RWPE1 (cell line): Measurements from ENCODE around the gene QRFP.

ENCODE experiments used
- CTCF ChIA-PET: fragments of 350-600 bp; sonication (Branson Sonifier 250); formaldehyde crosslinking; extraction: SDS; loops from one replicate; lab custom pipeline; 2021; lab: Yijun Ruan, JAX
- POLR2A ChIA-PET: fragments of 400-600 bp; formaldehyde crosslinking; extraction: SDS; loops from one replicate; lab custom pipeline; 2020; ENCODE audit warnings: antibody characterized with exemption; ENCODE audit not compliant: low non-redundant PET; lab: Yijun Ruan, JAX
- DNase-seq: peaks from one replicate; pipeline ENCODE4 v3.0.0; 2012; ENCODE audit warnings: low spot score
- H3K27ac ChIP-seq: fragments of 450-650 bp; 2 replicates; pipeline ENCODE4 v1.5.1; 2017
- TF ChIP-seq, protein P1 (sequence below): fragments of 450-650 bp; conservative IDR thresholded peaks from 2 replicates; pipeline ENCODE4 v1.5.1; 2017; ENCODE audit warnings: low read depth, mild to moderate bottlenecking

QRFP gene

DNA sequence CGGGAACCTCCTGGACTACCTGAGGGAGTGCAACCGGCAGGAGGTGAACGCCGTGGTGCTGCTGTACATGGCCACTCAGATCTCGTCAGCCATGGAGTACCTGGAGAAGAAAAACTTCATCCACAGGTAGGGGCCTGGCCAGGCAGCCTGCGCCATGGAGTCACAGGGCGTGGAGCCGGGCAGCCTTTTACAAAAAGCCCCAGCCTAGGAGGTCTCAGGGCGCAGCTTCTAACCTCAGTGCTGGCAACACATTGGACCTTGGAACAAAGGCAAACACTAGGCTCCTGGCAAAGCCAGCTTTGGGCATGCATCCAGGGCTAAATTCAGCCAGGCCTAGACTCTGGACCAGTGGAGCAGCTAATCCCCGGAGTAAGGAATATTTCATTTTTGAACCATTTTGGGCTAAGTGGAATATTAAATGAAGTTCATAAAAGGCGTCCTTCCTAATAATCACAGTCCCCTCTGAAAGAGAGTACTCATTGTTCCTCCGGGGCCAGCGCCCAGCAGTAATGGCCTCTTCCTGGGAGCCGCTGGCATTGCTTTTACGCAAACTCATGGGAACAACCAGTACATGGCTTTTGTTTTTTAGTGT is 23.6 kb downstream of the QRFP start:
- no peak for DNase-seq
- POLR2A ChIA-PET, result no interaction called here

DNA sequence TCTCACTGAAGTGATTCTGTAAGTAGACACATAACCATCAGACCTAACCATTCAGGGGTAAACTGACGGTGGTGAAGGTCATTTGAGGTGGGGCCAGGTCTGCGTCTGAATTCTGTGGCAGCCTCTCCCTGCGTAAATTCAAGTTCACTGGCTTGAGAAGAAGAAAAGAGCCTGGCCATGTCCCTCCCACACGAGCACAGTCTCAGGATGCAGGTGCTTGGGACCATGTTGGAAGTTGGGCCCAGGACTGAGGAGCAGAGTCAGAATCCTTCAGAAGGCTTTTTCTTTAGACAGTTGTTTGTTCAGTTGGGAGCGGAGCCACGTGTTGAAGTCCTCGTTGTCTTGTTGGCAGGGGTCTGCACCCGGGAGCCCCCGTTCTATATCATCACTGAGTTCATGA is 24.1 kb downstream of the QRFP start:
- ChIA-PET CTCF (interaction anchor here (0.9 kb wide), 1 partner anchor 8 kb away, joined by 3 read pairs; no protein-coding TSS in a partner anchor), POLR2A (no interaction called here)
- TF ChIP-seq, protein P1, sequence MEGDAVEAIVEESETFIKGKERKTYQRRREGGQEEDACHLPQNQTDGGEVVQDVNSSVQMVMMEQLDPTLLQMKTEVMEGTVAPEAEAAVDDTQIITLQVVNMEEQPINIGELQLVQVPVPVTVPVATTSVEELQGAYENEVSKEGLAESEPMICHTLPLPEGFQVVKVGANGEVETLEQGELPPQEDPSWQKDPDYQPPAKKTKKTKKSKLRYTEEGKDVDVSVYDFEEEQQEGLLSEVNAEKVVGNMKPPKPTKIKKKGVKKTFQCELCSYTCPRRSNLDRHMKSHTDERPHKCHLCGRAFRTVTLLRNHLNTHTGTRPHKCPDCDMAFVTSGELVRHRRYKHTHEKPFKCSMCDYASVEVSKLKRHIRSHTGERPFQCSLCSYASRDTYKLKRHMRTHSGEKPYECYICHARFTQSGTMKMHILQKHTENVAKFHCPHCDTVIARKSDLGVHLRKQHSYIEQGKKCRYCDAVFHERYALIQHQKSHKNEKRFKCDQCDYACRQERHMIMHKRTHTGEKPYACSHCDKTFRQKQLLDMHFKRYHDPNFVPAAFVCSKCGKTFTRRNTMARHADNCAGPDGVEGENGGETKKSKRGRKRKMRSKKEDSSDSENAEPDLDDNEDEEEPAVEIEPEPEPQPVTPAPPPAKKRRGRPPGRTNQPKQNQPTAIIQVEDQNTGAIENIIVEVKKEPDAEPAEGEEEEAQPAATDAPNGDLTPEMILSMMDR, result no peak
- DNase-seq, result no peak
- no peak overlapping the region for H3K27ac ChIP-seq

More for the DNA sequence above, 23.6 kb downstream of the QRFP start:
- CTCF ChIA-PET, result interaction anchor here (0.9 kb wide), 1 partner anchor 9 kb away, joined by 3 read pairs; no protein-coding TSS in a partner anchor
- TF ChIP-seq, protein P1, result no peak
- no peak overlapping the region for H3K27ac ChIP-seq

DNA sequence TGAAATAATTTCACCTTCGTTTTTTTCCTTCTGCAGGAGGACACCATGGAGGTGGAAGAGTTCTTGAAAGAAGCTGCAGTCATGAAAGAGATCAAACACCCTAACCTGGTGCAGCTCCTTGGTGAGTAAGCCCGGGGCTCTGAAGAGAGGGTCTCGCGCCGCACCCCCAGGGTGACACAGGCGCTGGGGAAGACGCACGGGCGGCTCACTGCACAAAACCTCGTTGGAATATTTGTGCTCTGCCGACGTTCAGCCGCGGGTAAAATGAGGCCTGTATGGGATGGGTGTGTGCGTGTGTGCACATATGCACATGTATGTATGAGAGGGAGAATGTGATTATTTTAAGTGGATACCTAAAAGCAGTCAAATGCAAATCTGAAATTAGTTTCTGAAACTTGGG is 24.5 kb downstream of the QRFP start:
- H3K27ac ChIP-seq, result no peak overlapping the region
- no peak for DNase-seq
- POLR2A ChIA-PET, result no interaction called here
- CTCF ChIA-PET, result interaction anchor here (0.8 kb wide), 1 partner anchor 69 kb away, joined by 3 read pairs; no protein-coding TSS in a partner anchor
- TF ChIP-seq, protein P1, result no peak

DNA sequence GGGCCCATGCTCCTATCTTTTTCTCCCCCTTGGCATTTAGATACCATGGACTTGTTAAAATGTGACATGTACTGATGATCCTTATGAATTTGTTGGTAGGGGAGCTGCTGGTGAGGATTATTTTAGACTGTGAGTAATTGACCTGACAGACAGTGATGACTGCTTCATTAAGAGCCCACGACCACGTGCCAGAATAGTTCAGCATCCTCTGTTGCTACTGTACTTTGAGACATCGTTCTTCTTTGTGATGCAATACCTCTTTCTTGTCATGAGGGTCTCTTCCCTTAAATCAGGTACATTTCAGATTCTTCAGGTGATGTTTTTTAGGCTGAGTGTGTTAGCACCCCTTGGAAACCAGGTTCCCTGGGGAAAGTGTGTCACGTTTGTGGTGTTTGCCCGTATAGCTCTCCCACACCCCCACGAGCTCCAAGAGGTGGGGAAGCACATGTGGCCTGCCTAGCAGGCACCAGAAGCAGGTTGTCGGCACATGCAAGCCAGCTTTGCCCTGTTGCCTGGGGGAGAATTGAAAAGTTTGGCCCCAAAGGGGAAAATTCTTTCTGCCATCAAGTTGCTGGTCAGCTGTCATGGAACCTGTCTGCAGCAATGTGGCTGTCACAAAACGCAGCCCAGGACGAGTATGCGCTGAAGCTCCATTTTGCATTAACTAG is 25.1 kb downstream of the QRFP start:
- no peak overlapping the region for H3K27ac ChIP-seq
- no peak for DNase-seq
- ChIA-PET POLR2A (no interaction called here), CTCF (interaction anchor here (0.8 kb wide), 1 partner anchor 69 kb away, joined by 3 read pairs; no protein-coding TSS in a partner anchor)
- TF ChIP-seq, protein P1, result no peak

DNA sequence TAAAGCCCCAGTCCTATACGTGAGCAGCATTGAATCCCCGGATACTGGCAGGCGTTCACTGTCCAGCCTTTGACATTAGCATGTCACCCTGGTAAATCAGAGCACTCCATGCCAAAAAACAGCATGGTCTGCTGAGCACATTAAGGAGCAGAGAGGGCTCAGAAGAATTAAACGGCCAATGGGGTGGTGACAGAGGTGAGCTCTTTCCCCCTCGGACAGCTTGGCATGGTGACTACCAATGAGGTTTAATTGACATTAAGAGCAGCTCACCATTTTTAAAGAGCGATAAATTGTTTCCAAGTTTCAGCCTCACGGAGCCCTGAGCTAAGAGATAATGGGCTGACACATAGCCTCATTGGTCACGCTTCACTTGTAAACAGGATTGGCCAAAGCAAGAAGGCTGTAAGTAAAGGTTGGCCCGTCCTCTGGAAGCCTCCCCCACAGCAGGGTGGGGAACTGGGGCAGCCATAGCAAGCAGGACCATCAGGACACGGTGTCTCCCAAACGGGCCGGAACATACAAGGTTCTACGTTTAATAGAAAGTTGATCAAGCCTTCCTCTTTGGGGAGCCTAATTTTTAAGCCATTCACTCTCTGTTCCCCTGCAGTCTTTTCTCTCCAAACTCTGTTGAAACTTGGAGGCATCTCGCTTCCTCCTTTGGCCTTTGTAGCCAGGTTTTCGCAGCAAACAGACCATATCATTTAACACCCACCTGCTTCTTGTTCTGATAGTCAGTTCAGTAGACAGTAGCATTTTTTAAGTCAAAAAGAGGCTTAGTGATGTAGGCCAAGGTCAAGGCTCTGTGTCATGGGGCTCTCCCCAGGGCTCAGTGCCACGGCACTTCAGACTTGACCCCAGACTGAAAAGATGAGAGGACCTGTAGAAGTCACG is 25.9 kb downstream of the QRFP start:
- TF ChIP-seq, protein P1, result no peak
- ChIA-PET CTCF (interaction anchor here (0.5 to 2.4 kb wide), 27 partner anchors 9 to 498 kb away, joined by 3 to 21 read pairs (median 5); no protein-coding TSS in a partner anchor), POLR2A (no interaction called here)
- H3K27ac ChIP-seq, result no peak overlapping the region
- no peak for DNase-seq

DNA sequence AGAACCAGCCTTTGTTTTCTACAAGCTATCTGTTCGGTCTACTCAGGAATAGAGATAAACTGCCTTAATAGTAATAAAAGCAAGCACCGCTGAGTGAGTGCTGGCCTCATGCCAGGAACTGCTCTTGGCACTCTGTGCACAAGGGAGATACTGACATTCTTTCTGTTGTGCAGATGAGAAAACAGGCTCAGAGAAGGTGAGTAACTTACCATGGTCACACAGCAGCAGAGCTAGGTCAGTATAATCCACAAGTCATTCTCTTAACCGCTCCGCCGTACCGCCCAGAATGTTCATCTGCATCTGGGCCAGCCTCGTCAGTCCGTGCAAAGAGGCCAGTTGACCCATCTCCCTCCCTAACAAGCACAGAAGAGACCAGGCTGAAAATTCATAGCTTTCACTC is 27.4 kb downstream of the QRFP start:
- TF ChIP-seq, protein P1, result no peak
- ChIA-PET CTCF (interaction anchor here (0.6 to 2.4 kb wide), 28 partner anchors 8 to 178 kb away, joined by 3 to 21 read pairs (median 5); no protein-coding TSS in a partner anchor), POLR2A (no interaction called here)
- H3K27ac ChIP-seq, result no peak overlapping the region
- DNase-seq, result no peak
